Left colon (tissue), 2 donors: ENCODE results near the gene ADAM23. TPM values are rescaled to one million over a fixed set of nuclear protein-coding genes. Genes with fewer than 3 reads are reported as not detected.
A peak's percentile ranks its signal among the peaks of the same experiment; 100 is the strongest.

Source experiments
- ATAC-seq: fragments of 200-7000 bp; cut with Tn5 transposase; one replicate; pipeline ENCODE4 v1.9.1; 2020; ENCODE audit warnings: mild to moderate bottlenecking, moderate library complexity
- DNase-seq, 2 donors: peaks; one replicate each; pipeline ENCODE4 v3.0.0-alpha.2; 2020
- intact Hi-C, 2 donors: fragments of 100-400 bp; cut with DNase I in 1 of 2; cut with micrococcal nuclease in 1 of 2; formaldehyde crosslinking; loops; one replicate each; pipeline versions ENCODE4 v1.11.2 to v1.14.0; 2022; cut with DNase I, micrococcal nuclease
- total RNA-seq, 2 donors: library from RNA; stranded (reverse); fragmentation: NEBNext Ultra II Directional; extraction: Animal tissue kit (Norgen Biotek cat#: 25700); gene quantifications; one replicate each; pipeline ENCODE4 v1.2.1, GENCODE V29; 2021
- donor health status: DM: no; HTN: no; CAD: no.
- donor health status: DM: yes; HTN: yes; CAD: no.

Gene ADAM23
- total RNA-seq, 2 donors from 2014 or later = 0.79 to 1.8 TPM

DNA sequence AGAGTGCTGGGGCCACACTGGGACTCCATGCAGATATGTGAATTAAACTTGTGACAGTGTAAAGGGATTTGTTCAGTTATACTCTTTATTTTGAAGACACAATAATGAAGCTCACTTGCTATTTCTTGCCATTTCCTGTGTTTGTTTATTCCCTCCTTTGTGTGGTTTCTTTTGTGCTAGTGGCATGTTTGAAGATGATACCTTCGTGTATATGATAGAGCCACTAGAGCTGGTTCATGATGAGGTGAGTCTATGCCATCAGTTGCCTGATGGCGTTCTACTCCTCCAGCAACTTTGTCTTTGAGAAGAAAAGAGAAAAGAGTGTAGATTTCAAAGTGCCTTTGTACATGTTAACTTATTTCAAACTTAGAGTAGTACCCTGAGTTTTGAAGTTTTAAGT, 99.7 kb downstream of the ADAM23 start:
- DNase-seq (no peak), ATAC-seq (no peak)
- intact Hi-C loops = no loop called here

DNA sequence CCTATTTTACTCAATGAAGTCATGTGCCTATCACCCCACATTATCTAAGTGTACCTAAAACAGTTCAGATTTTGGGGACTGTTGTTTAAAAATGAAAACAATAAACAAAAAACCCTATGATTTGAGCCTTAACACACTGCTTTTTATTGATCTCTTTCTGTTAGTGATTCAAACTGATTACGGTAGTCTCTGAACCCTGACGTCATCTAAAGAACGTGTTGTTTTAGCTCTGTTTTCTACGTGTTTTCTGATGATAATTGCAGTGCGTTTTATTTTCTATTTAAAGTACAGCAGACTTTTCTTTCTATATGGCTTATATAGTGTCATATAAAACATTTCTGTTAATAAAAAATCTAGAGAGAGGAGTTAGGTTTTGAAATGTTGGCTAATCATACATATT, 105.1 kb downstream of the ADAM23 start:
- ATAC-seq = no peak
- intact Hi-C loops = no loop called here
- DNase-seq = no peak

DNA sequence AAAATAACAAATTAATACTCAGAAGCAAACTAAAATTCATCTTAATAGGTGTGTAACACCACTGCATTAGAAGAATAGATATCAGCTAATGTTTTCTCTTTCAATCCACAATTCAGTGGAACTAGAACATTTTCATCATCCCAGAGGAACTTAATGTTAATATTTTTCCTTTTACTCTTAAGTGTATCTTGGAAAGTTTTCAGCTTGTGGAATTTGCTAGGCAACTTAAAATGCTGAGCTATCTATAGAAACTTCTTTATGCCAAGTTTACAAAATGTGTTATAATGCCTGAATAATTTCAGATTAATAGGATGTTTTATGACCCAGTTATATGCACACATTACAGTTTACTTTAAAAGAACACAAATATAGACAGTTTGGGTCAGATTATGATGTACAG, 112.4 kb downstream of the ADAM23 start:
- intact Hi-C loops = no loop called here
- DNase-seq (no peak), ATAC-seq (no peak)

DNA sequence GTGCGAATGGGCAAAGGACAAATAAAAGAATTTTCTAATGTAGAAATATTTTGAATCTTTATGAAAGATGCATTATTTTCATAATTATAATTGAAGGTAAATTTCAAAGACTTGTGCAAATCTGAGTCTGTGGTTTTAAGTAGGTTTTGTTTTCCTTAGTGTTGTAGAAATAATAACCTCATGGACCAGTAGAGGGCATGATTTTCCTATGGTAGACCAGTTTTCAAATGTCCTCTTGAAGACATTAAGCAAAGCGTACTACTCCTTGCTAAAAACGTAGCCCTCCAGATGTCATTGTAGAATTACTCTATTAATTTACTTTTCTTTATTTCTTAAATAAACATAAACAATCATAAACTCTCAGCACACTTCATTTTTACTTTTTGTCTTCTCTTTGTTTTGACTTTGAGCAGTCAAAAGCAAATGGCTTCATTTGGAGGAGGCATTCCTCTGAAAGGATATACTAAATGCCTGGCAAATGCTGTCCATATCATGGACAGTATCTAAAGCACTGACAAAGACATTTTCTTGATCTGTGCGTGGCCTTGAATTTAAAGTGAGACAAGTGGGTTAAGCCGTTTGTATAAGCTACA, 113.1 kb downstream of the ADAM23 start:
- DNase-seq (no peak), ATAC-seq (no peak)
- intact Hi-C loops = no loop called here

DNA sequence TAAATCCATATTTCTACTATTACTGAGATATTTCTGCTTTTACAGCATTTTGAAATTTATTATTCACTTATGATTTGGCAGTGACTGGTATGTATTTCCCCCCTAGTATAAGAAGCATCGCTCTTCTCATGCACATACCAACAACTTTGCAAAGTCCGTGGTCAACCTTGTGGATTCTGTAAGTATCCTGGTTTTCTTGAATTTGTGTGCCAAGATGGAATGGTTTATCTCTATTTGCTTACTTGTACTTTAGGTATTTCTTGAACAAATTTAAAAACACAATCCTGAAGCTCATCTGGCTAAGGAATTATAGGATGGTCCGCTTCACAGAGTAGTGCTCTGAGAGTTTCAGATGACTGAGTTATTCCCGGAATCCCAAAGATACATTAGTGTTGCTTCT, 114.0 kb downstream of the ADAM23 start:
- intact Hi-C loops = no loop called here
- no peak for ATAC-seq
- no peak for DNase-seq

DNA sequence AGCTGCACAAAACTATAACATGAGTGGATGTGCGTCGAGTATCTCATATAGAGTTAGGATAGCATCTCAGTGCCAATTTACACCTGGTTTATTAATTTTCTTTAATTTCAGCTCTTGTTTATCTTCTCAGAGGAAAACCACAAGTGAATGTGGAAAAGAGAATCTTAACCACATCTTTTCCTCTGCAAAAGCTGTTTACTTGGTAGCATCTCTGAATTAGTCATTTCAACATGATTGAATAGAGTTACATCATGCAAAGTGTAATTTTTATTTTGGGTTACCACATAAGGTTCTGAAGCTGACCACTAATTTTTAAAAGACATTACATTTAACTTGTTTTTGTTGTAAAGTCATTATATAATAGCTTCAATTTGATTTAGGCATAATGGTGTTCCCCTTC, 115.2 kb downstream of the ADAM23 start:
- no peak for ATAC-seq
- no peak for DNase-seq
- intact Hi-C loops = no loop called here

DNA sequence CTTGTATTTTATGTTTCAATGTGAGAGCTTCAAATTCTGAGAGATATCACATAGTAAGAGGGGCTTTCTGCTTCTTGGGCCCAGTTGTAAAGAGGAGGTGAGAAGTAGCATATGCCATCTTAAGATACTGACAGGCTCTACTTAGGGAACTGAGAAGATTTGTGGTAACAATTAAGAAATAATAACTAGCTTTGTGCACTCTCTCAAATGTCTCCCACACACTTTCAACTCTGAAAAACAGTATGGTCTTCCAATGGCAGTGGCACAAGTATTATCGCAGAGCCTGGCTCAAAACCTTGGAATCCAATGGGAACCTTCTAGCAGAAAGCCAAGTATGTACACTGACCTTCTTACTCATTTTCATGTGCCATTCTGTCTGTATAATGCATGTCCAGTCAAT, 118.6 kb downstream of the ADAM23 start:
- no peak for ATAC-seq
- no peak for DNase-seq
- intact Hi-C loops = no loop called here

DNA sequence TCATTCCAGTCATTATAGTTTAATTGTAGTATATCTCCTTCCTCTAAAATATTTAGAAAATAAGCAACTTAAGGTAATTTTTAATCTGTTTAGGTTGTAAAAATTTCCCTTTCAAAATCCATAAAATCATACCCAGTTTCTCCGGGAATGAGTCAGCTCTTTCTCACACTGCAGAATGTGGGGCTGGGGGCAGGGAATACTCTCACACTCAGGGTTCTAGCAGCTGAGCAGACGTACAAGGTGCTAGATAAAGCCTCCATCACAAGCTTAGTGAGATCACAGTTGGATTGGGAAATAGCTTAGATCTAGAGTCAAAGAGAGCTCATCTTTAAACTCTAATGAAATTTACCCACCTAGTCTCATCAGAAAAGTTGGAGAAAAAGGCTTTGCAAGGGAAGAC, 119.0 kb downstream of the ADAM23 start:
- DNase-seq (no peak), ATAC-seq (no peak)
- intact Hi-C loops = no loop called here

DNA sequence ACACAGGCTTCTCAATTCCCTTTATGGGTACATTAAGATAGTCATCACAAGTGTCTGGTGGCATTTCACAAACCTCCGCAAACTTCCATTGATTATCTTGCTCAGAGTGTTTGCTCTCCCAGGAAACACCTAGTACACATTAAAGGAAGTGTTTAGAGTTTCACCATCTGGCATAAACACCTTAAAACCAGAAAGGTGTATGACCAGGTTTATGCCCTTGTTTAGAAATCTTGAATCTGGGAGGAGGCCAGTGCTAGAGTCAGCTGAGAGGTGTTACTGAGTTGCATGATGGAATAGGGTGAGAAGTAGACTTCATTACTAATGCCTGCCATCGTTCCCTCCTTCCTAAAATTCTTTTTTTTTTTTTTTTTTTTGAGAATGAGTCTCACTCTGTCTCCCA, 120.0 kb downstream of the ADAM23 start:
- ATAC-seq = peak; percentile 53
- no peak for DNase-seq
- intact Hi-C loops = no loop called here

DNA sequence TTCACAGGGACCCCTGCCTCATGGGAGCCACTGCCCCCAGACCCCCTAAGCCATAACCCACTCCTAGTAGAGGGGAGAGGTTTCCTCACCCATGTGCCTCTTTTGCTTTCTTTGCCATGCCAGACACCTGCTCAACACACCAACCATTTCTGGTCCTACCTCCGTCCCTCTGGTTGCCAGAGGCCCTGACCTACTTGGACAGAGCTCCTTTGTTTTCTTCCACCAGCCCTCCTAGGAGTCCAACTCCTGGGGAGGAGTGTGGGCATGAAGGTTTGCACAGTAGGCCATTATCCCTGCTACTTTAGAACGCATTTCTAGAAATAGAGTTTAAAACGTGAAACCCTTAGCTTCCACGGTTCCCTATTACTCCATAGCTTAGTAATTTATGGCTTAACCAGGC, 122.3 kb downstream of the ADAM23 start:
- DNase-seq = no peak
- intact Hi-C loops = no loop called here
- ATAC-seq = no peak

DNA sequence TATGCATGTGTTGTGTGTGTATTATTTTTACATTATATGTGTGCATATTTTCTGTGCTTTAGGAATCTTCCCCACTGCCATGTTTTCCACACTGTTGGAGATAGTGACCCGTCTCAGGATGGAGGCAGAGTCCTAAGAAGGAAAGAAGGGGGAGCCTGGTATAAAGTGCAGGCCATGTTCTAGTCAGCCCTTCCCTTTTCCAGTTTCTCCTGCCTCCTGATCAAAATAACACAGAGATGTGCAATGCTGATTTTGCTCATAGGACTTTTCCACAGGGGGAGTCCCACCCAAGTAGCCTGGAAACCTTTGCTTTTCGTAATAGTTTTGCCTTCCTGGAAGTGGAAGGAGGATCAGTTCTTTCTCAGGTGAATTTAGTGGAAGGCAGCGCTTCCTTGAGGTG, 126.1 kb downstream of the ADAM23 start:
- ATAC-seq = no peak
- intact Hi-C loops = no loop called here
- no peak for DNase-seq

DNA sequence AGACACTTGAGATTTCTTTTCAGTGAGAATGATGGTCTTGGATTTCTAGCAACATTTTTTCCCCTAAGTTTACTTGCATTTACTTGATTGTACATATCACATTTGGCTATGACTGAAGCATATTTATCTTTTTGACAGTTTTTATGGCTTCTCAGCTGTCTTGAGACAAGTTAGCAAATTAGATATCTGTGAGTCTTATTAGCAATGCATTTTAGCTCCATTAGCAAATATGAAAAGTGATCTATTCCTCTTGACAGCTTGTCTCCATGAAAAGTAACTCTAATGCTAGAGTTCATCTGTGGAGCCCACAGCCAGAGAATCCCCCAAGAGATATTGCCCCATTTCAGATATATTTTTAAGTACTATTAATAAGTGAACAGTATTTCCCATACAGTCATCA, 126.9 kb downstream of the ADAM23 start:
- intact Hi-C loops = no loop called here
- ATAC-seq (no peak), DNase-seq (no peak)

DNA sequence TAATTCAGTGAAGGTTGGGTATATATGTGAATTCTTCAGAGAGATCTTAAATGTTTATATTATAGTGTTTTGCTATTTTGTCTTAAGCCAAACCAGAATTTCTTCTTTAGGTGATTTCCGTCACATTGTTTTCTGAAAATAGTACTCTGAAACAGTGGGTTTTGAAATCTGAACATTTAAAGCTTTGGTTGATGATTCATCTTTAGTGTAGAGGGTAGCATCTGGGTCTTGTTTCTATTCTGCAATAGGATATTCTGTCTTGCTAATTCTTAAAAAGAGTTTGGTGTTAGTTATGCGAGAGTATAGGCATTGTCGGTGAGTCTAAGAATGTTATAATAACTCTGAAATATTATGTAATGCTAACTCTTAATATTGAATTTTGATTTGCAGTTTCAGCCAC, 129.4 kb downstream of the ADAM23 start:
- no peak for DNase-seq
- intact Hi-C loops = no loop called here
- ATAC-seq = no peak

DNA sequence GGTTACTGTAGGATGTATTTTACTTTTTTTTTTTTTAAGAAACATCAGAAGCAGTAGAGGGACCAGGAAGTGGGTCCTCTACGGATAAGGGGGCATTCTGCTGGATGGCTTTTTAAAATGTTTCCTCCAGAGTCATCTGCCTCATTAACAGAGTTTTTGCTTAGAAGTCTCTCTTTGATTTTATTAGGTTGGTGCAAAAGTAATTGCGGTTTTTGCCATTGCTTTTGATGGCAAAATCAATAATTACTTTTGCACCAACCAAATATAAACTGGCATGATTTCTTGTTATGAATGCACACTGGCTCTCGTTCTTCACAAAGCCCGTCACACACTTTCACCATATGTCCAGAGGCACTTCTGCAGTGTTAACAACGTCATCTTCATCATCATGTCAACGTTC, 130.5 kb downstream of the ADAM23 start:
- DNase-seq = no peak
- no peak for ATAC-seq
- intact Hi-C loops = no loop called here

DNA sequence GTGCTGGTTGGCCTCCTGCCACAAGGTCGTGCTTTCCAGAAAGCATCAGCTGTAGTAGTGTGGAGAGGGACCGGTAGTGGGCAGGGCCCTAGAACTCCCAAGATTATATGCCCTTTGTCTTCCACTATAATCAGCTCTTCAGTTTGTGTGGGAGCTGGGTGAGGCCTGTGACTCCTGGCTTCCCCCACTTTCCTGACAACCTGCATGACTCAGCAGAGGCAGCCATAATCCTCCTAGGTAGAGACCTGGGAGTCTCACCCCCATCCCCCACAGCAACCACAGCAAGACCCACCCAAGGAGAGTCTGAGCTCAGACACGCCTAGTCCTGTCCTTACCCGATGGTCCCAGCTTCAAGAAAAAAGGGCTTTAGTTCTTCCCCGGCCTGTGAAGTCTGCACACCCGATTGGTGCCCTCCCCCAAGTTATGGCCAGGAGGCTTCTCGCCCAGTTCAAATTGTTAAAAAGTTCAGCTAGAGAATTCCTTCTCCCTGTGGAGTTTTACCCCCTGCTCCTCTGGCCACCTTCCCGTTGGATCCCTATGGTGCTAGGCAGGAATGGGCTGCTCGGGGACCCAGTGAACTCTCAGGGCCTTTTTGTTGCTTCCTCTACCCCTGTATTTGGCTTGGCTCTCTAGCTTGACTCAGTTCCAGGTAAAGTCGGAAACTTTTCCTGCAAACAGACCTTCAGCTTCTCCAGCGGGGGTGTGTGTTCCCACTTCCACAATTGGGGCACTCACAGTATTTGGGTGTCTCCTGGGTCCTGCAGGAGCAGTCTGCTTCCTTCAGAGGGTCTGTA, 141.2 kb downstream of the ADAM23 start:
- ATAC-seq (no peak), DNase-seq (no peak)
- intact Hi-C loops = no loop called here

DNA sequence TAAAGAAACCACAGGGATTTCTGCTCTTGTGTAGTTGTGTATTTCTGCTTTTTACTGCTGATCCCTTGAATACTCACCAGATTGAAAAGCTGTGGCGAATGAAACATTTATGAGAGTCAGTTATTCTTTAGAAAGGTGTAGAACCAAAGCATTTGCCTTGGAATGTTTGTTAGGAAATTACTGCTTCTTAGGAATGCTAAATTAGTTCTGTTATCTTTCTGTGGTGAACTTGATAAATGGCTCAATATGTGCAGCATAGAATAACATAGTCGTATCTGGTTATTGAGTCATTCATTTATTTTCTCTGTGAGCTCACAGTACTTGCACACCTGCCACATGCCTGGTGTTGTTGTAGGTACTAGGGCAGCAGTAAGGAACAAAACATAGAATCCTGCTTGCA, 142.0 kb downstream of the ADAM23 start:
- intact Hi-C loops = no loop called here
- ATAC-seq = no peak
- DNase-seq = no peak

DNA sequence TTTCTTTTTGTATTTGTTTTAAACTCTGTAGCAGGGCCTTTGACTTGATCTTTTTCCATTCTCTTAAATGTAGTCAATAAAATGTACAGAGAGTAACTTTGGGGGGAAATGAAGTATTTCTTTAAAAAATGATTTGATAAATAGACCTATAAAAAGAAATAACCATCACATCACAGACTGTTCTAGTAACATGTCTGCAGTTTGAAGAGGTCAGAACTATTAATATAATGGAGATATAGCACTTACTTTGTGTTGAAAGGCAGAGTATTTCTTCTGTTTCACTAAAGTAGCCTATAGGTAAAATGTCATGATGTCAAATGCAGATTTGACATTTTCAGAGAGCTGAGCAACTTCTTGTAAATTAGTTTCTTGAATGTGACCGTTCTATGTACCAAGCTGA, 143.3 kb downstream of the ADAM23 start:
- DNase-seq (no peak), ATAC-seq (no peak)
- intact Hi-C loops = no loop called here

DNA sequence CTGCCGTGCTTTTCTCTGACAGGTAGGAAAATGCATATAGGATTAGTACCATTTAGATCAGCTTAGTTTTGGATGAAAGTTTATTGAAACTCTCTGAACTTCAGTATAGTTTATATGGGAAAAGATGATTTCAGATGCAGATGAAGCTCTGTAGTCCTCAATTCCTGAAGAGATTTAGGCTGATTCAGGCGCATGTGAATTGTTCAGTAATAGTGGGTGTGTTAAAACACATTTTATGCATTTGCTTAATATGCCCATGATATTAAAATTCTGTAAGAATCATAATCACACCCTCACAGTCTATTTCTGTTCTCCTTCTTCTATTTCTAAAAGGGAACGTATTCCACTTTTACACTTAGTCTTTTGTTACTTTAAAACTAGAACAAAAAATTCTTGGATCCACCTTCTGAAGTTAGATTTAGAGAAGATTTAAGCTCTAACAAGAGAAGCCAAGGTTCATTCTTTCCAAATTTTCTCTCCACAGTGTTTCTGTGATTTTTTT, 154.4 kb downstream of the ADAM23 start:
- intact Hi-C loops = no loop called here
- ATAC-seq (no peak), DNase-seq (no peak)

DNA sequence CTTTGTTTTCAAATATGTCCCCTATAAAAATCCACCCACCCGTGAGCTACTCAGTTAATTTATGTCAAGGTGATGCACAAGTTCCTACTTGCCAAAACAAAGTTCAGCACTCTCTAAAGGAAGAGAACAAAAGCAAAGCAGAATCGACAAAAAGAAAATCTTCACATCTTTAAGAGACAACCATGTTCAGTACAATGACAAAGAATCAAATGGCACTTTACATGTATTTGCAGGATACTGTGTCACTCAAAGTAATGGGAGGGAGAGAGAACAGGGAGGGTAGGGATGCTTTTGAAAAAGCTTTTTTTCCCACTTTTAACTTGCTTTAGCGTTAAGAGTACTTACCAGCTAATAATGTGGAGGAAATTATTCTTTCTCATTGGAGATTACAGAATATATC, 159.9 kb downstream of the ADAM23 start:
- no peak for ATAC-seq
- intact Hi-C loops = no loop called here
- no peak for DNase-seq

DNA sequence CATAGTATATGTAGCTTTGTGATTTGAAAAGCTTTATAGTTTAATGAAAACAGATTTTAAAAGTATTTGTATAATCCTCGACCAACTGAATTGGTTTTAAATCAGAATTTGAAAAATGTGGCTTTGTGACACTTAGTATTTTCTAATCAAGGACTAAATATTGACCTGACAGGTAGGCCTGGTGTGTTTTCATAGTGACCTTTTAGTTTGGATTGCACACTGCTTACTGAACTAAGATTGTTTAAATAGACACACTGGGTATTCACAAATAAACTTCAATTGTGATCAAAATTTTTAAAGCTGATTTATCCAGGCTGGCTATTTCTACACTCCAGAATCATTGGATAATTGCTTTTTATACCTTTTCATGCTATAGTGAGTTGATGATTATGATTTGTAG, 167.1 kb downstream of the ADAM23 start:
- intact Hi-C loops = no loop called here
- DNase-seq (no peak), ATAC-seq (no peak)

DNA sequence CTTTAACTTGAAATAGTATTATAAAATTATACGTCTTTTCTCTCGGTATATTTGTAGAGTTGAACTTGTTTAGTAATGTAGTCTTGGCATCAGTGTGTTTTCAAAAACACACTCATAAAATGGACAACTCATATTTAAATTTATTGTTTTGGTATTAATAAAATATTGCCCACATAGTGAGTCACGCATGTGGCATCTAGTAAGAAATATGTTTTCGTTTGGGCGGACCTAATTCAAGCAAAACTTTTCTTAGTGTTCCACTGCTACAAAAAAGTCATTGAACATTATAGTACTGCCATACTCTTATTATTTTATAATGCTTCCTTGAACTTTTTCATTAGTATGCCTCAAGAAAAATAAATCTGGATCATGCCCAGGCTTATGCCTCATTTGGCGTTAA, 167.9 kb downstream of the ADAM23 start:
- ATAC-seq (no peak), DNase-seq (no peak)
- intact Hi-C loops = no loop called here
